Smooth muscle cell of the pulmonary artery (primary cell): ENCODE data around the gene ZNF140. TPM values are rescaled to one million over a fixed set of nuclear protein-coding genes. Genes with fewer than 3 reads are reported as not detected.

Source experiments
- total RNA-seq: library from RNA; depleted of rRNA; stranded (reverse); fragments of >200 nt; gene quantifications from 2 replicates; pipeline ENCODE4 v1.2.3, GENCODE V29; 2014

ZNF140 gene
- total RNA-seq, result 25.7 and 27.3 TPM in 2 replicates

DNA sequence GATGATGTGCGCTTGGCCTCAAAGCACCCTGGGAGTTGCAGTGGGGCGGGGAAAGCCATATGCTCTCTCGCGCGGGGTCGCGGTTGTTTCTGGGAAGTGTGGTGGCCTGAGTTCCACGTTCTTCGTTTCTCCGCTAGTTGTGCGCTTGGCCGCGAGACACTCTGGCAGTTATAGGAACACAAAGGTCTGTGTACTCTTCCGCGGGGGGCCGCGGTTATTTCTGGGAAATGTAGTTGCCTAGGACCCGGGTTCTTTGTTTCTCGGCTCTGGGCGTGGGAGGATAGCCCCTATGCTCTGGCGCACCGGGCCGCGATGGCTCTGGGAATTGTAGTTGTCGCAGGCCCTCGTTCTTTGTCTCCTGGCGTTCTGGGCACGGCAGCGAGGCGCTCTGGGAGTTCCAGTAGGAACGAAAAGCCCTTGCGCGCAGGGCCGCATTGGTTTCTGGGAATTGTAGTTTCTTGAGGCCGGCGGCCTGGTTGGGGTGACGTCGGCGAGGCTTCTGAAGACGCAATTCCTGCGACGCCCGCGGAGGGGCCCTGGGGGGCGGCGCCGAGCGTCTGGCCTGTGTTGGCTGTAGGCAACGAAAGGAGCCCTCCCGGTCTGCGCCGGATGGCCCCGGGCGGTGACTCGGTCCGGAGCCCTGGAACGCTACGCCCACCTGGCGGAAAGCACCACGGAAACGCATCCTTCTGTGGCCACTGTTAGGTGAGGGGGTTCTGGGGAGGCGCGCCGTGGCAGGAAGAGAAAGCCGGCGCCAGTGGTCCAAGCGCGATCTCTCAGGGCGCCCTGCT, at the start of gene ZNF140:
TSS of gene ZNF140 (plus strand) at position 556 of the 791 bp plus-strand sequence. CDS start 398 bp downstream, outside the sequence.

DNA sequence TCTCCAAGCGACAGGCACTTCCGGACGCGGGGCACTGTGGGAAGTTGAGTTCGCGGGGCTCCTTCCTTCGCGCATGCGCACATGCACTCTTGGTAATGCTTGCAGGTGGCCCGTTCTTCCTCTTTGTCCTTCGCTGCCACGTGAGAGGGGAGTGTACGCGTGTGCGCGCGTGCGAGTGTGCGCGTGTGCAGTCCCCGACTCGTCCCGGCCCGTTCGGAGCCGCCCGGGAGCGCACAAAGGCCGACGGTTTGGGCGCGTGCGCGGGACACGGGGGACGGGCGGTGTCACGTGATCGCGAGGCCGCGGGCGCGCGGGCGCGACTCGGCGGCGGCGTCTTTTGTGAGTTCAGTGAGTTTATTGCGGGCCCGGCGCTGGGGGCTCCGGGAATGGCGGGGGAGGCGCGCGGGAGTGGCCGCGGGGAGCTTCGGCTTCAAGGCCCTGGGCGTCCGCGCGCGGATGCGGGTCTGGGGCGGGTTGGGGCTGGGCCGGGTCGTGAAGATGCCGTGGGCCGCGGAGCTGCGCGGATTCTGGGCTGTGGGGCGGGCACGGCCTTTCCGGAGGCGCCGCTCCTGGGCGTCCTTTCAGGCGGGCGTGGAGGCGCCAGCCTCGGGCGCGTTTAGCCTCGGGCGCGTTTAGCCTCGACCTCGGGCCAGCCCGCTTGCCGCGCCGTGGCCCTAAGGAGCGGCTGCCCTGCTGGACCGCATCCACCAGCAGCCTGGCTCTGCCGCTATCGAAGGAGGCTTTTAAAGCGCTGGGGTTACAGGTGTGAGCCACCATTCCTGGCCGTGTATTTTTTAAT, 43.3 kb upstream of the ZNF140 start, which contains the start of gene ZNF84:
TSS of gene ZNF84 (plus strand) at position 303 of the 799 bp plus-strand sequence. CDS start 3,959 bp downstream, outside the sequence.

GRCh38 chr12:133130038-133130807, 49.5 kb downstream of the ZNF140 start, which contains the start of the genes ZNF10 and ZNF891:
ZNF10 (plus strand) TSS chr12:133130627; CDS start chr12:133144493, 13,866 bp downstream.
ZNF891 (minus strand) TSS chr12:133130274; CDS start chr12:133121918, 8,356 bp downstream.

Other genes starting within 250 kb of the ZNF140 start
- gene CHFR, start 193.3 kb upstream of the ZNF140 start, total RNA-seq, result 32.5 and 49.0 TPM in 2 replicates
- 16.1 and 17.3 TPM in 2 replicates for gene ZNF605, start 124.6 kb upstream of the ZNF140 start, total RNA-seq
- gene ZNF26, start 94.6 kb upstream of the ZNF140 start, total RNA-seq, result 10.4 and 16.3 TPM in 2 replicates
- gene ZNF84, start 43.4 kb upstream of the ZNF140 start, total RNA-seq, result 26.0 and 29.6 TPM in 2 replicates
- gene ZNF891, start 49.4 kb downstream of the ZNF140 start, total RNA-seq, result 1.2 and 1.4 TPM in 2 replicates
- 10.8 and 12.4 TPM in 2 replicates for gene ZNF10, start 49.7 kb downstream of the ZNF140 start, total RNA-seq
- gene ZNF268, start 100.6 kb downstream of the ZNF140 start, total RNA-seq, result 30.5 and 32.6 TPM in 2 replicates
- gene ANHX, start 155.0 kb downstream of the ZNF140 start, total RNA-seq, result not detected in 2 replicates